NK-92 treated with Interleukin-12 subunit alpha and Interleukin-12 subunit beta, amount 100 ng/mL, for 24 hours (cell line): Measurements from ENCODE around the gene EMC8.

Source experiments
- DNase-seq: peaks from one replicate; lab custom pipeline; 2025; lab: John Stamatoyannopoulos, UW

Gene EMC8

GRCh38 chr16:85782451-85782850 lies 16.9 kb downstream of the EMC8 start:
- DNase-seq, result no peak

GRCh38 chr16:85781695-85782370 lies 17.5 kb downstream of the EMC8 start:
- DNase-seq, result no peak

GRCh38 chr16:85781156-85781555 lies 18.2 kb downstream of the EMC8 start:
- DNase-seq, result no peak

- no peak for DNase-seq
Observed at GRCh38 chr16:85780281-85780680, 19.1 kb downstream of the EMC8 start.

- DNase-seq, result no peak
Observed at GRCh38 chr16:85778873-85779272, 20.5 kb downstream of the EMC8 start.

GRCh38 chr16:85777583-85778310 lies 21.6 kb downstream of the EMC8 start:
- DNase-seq, result no peak

- no peak for DNase-seq
Observed at GRCh38 chr16:85774811-85775210, 24.5 kb downstream of the EMC8 start.

GRCh38 chr16:85774136-85774535 lies 25.2 kb downstream of the EMC8 start:
- DNase-seq, result no peak

GRCh38 chr16:85773044-85773443 lies 26.3 kb downstream of the EMC8 start:
- no peak for DNase-seq

- no peak for DNase-seq
Observed at GRCh38 chr16:85770741-85771140, 28.6 kb downstream of the EMC8 start.

- DNase-seq, result no peak
Observed at GRCh38 chr16:85768199-85768598, 31.1 kb downstream of the EMC8 start.

- DNase-seq, result no peak
Observed at GRCh38 chr16:85767531-85767930, 31.8 kb downstream of the EMC8 start.

GRCh38 chr16:85765767-85766166 lies 33.6 kb downstream of the EMC8 start:
- DNase-seq, result no peak

GRCh38 chr16:85765211-85765610 lies 34.1 kb downstream of the EMC8 start:
- DNase-seq, result no peak

GRCh38 chr16:85763616-85764015 lies 35.7 kb downstream of the EMC8 start:
- DNase-seq, result no peak

GRCh38 chr16:85762970-85763369 lies 36.4 kb downstream of the EMC8 start:
- DNase-seq, result no peak

GRCh38 chr16:85761861-85762260 lies 37.5 kb downstream of the EMC8 start:
- DNase-seq, result no peak

GRCh38 chr16:85759631-85760419 lies 39.5 kb downstream of the EMC8 start:
- DNase-seq, result no peak

GRCh38 chr16:85759136-85759535 lies 40.2 kb downstream of the EMC8 start:
- no peak for DNase-seq

GRCh38 chr16:85757341-85757822 lies 42.0 kb downstream of the EMC8 start:
- DNase-seq, result no peak

GRCh38 chr16:85755929-85756768 lies 43.2 kb downstream of the EMC8 start:
- DNase-seq, result no peak

GRCh38 chr16:85754413-85754812 lies 44.9 kb downstream of the EMC8 start:
- DNase-seq, result no peak
